HUES48 (cell line): Measurements from ENCODE around the gene CARS2.

Source experiments
- H3K27ac ChIP-seq: one replicate; pipeline ENCODE4 v1.7.0; 2013; ENCODE audit warnings: low read depth, low read length, inconsistent platforms
- H3K27me3 ChIP-seq: 2 replicates; pipeline ENCODE4 v1.6.1; 2013; ENCODE audit warnings: mild to moderate bottlenecking, low read length; ENCODE audit not compliant: control insufficient read depth, insufficient read depth
- H3K36me3 ChIP-seq: 2 replicates; pipeline ENCODE4 v1.6.1; 2013; ENCODE audit warnings: low read length; ENCODE audit not compliant: control insufficient read depth, insufficient read depth
- H3K4me1 ChIP-seq: 2 replicates; pipeline ENCODE4 v1.6.1; 2013; ENCODE audit warnings: mild to moderate bottlenecking, low read length; ENCODE audit not compliant: control insufficient read depth, insufficient read depth
- H3K4me3 ChIP-seq: 2 replicates; pipeline ENCODE4 v1.5.1; 2013; ENCODE audit warnings: mild to moderate bottlenecking, low read depth, low read length
- H3K9ac ChIP-seq: 2 replicates; pipeline ENCODE4 v1.6.1; 2013; ENCODE audit warnings: mild to moderate bottlenecking, low read depth, low read length, moderate library complexity
- H3K9me3 ChIP-seq: 2 replicates; pipeline ENCODE4 v1.6.1; 2013; ENCODE audit warnings: low read length; ENCODE audit not compliant: control insufficient read depth, insufficient read depth

CARS2 gene

DNA sequence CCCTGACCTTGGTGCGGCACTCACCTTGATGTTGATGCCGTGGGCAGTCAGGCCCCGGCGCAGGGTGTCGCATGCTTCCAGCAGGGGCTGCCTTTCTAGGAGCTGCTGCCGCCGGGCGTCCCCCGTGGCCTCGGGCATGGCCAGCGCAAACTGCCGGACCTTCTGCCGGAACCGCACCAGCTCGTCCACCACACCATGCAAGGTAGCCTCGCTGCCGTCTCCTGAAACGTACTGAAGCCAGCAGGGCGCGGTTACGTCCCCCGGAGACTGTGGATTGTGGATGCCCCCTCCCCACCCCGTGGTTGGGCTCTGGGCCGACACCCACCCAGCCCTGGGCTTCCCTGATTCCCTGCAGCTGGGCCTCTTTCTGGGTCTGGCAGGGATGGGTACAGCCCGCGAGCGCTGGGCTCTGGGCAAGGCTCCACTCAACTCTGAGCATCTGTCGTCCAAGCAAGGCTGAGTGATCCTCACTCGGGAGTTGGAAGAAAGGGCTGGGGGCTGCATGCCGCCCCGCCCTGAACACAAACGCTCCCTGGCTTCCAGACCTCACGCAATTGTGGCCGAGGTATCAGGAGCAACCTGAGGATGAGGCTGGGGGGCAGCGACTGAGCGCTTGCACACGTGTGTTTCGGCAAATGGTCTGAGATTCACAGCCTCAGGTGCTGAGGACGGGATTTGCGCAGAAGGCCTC is 63.5 kb downstream of the CARS2 start:
- Histone ChIP-seq H3K27ac (no peak overlapping the region), H3K9ac (no peak overlapping the region), H3K4me1 (peaks cover 4% of the 10 kb centered on the region)

DNA sequence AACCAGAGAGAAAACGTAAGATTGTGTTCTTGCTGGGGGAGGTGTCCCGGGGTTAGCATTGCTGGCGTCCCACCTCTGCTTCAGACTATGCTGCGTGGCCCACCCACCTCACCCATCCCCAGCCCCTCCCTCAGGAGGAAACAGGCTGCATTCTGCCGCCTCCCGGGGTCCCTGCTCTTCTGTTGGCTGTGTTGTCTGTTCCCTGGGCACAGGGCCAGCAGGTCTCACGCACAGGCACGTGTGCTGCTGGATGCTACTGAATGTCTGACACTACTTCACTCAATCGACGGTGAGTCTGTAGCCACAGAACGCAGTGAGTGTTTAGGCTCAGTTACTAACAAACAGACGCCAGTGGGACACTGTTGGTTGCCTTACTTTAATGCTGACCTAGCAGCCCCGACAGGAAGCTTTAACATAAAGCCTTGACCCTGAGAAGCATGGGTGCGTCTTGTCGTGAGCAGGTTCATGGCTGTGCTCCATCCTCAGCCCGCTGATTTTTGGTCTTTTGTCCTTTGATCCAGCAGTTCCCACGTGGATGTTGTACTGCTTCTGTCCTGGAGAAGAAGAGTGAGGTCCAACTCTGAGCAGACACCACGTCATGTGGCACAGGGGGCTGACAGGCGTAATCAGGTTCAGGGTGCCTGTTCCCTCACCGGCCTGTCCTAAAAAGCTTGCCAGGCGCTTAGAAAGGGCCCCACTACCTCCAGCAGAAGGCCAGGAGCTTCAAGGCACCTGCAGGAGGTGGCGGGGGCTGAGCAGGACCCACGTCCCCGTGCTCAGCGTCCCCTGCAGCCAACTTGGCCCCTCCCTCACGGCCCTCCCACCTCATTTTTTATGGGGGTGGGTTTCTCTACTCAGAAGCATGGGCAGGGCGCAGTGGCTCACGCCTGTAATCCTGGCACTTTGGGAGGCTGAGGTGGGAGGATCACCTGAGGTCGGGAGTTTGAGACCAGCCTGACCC is 64.6 kb downstream of the CARS2 start:
- H3K36me3 ChIP-seq, result peaks cover 81% of the 10 kb centered on the region
- no peak overlapping the region for H3K27ac ChIP-seq
- no peak overlapping the region for H3K9ac ChIP-seq
- H3K4me3 ChIP-seq, result no peak overlapping the region
- H3K9me3 ChIP-seq, result no peaks in the 10 kb centered on the region
- peaks cover 4% of the 10 kb centered on the region for H3K4me1 ChIP-seq
- H3K27me3 ChIP-seq, result no peaks in the 10 kb centered on the region

More for the DNA sequence above, 63.5 kb downstream of the CARS2 start:
- H3K27me3 ChIP-seq, result no peaks in the 10 kb centered on the region
- H3K36me3 ChIP-seq, result peaks cover 70% of the 10 kb centered on the region
- no peak overlapping the region for H3K4me3 ChIP-seq
- no peaks in the 10 kb centered on the region for H3K9me3 ChIP-seq

DNA sequence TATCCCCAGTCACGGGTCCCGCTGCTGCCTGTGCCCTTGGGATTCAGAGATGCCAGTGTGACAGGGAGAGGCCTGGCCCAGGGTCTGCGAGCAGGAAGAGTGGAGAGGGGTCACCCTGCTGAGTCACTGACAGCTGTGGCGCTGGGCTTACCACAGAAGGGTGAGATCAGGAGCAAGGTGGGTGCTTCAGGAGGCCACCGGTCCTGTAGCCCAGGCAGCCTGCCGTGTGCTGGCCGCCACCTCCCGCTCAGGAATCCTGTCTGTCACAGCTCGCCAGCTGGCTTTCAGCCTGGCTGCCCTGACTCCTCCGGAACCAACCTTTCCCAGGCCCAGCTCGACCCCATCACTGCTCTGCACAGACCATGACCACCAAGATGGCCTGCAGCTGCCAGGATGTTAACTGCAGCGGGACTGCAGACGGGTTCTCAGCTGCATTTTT is 65.3 kb downstream of the CARS2 start:
- Histone ChIP-seq H3K36me3 (peaks cover 85% of the 10 kb centered on the region), H3K4me3 (no peak overlapping the region), H3K4me1 (peaks cover 4% of the 10 kb centered on the region), H3K27ac (no peak overlapping the region), H3K9ac (no peak overlapping the region), H3K9me3 (no peaks in the 10 kb centered on the region), H3K27me3 (no peaks in the 10 kb centered on the region)

DNA sequence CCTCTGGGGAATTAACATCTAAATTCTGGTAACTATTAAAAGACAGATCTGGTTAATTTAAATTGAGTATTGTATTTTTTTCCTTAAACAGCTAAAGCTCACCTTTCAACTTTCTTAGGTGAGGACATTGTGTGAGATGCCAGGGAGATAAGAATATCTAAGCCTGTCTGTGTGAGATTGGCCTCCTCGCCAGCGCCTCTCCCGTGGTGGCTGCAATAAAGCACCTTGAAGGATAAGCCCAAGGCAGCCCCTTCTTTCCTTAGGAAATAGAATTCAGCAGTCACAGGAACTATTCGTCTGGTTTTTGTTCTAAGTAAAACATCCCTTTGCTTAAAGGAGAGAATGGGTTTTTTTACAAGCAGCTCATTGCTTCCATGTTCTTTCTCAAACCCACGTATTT is 66.0 kb downstream of the CARS2 start:
- Histone ChIP-seq H3K36me3 (peaks cover 91% of the 10 kb centered on the region), H3K27ac (no peak overlapping the region), H3K4me3 (no peak overlapping the region), H3K9me3 (no peaks in the 10 kb centered on the region), H3K4me1 (peaks cover 4% of the 10 kb centered on the region; the same call in 1 of the 2 replicates), H3K27me3 (no peaks in the 10 kb centered on the region), H3K9ac (no peak overlapping the region)

DNA sequence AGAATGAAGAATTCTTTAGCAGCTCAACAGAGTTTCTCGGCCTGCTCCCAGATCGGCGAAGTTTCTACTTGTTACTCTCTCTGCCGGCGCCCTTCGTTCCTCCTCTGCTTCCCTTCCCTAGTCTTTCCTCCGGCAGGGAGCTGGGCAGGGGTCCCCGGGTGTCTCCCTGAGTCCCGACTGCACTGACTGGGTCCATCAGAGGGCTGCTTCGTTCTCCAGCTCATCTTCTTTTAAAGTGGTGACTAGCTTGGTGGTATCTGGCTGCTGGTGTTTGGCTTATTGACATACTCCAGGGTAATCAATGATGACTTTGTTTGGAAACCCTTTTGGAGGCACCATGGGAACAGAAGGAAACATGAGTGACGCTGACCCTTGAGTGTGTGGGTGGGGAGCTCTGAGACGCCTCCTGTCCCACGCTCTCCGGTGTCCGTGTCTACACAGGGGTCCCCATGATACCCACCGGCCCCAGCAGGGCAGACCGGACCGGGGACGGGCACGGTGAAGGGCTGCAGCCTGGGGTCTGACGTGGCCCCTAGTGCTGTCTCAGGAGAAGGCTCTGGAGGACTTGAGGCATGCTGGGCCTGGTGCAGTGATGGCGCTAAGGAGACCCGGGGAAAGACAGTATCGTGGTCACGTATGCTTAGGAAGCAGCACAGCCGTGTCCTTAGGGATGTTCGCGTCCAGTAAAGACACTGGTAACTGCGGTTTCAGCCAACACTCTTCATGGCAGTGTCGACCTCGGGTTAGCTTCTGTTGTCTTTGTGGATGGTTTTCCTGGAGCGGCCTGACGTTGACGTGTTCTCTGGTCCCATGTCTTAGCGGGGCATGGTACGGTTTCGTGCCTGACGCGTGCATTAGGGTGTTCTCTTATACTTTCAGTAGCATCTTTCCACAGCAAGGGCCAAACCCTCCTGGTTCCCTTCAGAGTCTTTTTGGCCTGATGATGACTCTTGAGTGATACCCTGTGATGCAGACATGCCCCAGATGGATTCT is 66.8 kb downstream of the CARS2 start:
- Histone ChIP-seq H3K27ac (no peak overlapping the region), H3K4me1 (no peaks in the 10 kb centered on the region), H3K9ac (no peak overlapping the region), H3K27me3 (no peaks in the 10 kb centered on the region), H3K4me3 (no peak overlapping the region), H3K36me3 (peaks cover 96% of the 10 kb centered on the region), H3K9me3 (no peaks in the 10 kb centered on the region)

DNA sequence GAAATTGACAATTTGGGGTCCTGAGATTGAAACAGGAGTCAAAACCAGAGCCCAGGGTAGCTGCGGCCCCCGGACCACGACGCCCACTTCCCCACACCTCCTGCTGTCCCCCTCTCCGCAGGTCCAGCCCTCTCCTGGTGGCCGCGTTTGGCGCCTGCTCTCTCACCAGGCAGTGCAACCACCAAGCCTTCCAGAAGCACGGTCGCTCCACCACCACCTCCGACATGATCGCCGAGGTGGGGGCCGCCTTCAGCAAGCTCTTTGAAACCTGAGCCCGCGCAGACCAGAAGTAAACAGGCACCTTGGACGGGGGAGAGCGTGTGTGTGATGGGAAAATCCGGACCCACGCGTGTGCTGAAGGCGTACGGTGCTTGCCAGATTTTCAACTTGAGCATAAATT is 67.7 kb downstream of the CARS2 start:
- Histone ChIP-seq H3K4me1 (no peaks in the 10 kb centered on the region), H3K9ac (no peak overlapping the region), H3K9me3 (no peaks in the 10 kb centered on the region), H3K36me3 (peaks cover 90% of the 10 kb centered on the region), H3K4me3 (no peak overlapping the region), H3K27me3 (no peaks in the 10 kb centered on the region), H3K27ac (no peak overlapping the region)

DNA sequence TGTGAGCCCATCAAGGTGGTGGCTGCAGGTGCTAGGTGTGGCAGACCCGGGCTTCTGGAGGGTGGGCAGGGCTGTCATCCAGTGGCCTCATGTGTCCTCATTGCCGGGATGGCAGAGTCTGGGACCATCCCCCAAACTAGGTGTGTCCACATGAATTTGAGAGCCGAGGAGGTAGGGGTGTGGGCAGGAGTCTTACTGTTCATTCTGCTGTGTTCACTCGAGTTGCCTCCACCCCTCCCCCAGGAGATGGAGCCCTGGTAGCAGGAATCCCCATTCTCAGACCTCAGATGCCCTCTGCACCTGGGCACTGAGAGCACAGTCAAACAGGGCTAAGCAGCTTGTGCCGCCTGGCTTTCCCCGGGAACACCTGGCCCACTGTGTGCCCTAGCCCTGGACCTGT is 68.2 kb downstream of the CARS2 start:
- peaks cover 85% of the 10 kb centered on the region for H3K36me3 ChIP-seq
- no peaks in the 10 kb centered on the region for H3K4me1 ChIP-seq
- H3K27me3 ChIP-seq, result no peaks in the 10 kb centered on the region
- no peaks in the 10 kb centered on the region for H3K9me3 ChIP-seq
- no peak overlapping the region for H3K4me3 ChIP-seq
- no peak overlapping the region for H3K9ac ChIP-seq
- H3K27ac ChIP-seq, result no peak overlapping the region

DNA sequence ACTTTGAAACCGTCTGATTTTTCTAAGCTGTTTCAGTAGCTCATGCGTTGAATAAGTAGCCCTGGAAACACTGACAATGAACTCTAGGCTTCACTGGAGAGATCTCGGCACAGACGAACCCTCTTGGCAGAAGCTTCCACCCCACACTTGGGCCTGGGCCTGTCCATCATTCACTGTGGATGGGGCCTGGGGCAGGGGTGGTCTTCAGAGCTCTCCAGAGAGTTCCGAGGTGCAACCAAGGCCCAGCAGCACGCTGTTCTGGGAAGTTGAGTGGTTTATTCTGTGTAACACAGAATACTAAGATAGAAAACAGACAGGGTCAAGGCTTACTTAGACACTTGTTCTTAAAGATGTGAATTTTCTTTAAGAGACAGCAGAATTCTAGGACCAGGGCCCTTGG is 68.6 kb downstream of the CARS2 start:
- Histone ChIP-seq H3K9ac (no peak overlapping the region), H3K27ac (no peak overlapping the region), H3K36me3 (peaks cover 81% of the 10 kb centered on the region), H3K4me1 (no peaks in the 10 kb centered on the region), H3K4me3 (no peak overlapping the region), H3K9me3 (no peaks in the 10 kb centered on the region), H3K27me3 (no peaks in the 10 kb centered on the region)

DNA sequence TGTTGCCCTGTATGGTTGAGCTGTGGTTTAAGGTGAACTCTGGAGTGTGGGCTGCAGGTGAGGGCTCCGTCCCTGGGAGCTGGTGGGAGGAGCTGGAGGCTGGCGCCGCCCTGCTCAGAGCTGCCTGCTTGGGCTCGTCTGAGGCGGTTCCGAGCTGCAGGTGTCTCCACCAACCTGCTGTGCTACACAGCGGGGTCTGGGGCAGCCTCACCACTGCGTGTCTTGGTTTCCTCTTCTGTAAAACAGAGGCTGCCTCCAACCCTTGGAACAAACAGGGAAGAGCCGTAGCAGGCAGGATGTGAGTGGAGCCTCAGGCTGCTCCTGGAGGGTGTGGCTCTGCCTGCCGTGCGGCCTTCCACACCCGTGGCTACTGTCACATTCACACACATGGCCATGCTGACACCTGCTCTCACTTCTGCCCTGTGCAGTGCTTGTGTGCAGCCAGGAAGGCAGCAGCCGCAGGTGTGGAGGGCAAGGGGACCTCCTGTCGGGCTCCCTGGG is 69.2 kb downstream of the CARS2 start:
- no peak overlapping the region for H3K27ac ChIP-seq
- H3K27me3 ChIP-seq, result no peaks in the 10 kb centered on the region
- no peaks in the 10 kb centered on the region for H3K9me3 ChIP-seq
- H3K36me3 ChIP-seq, result peaks cover 77% of the 10 kb centered on the region
- no peaks in the 10 kb centered on the region for H3K4me1 ChIP-seq
- no peak overlapping the region for H3K9ac ChIP-seq
- no peak overlapping the region for H3K4me3 ChIP-seq

DNA sequence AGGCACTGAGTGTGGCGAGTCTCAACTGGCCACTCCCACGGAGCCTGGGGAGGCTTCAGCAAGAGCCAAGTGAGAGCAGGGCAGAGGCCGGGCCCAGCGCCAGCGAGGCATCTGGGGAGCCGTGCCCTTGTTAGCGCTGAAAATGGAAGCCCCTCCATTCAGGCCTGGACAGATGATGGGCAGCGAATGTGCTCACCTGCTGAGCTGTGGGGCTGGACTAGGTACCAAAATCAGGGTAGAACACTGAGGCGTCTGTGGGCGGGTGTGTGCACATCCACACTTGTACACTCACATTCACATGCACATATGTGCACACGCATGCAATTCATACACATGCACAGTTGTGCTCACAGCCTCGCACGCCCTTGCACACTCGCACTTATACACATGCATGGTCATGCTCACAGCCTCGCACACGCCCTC is 69.9 kb downstream of the CARS2 start:
- no peaks in the 10 kb centered on the region for H3K4me1 ChIP-seq
- H3K36me3 ChIP-seq, result peaks cover 77% of the 10 kb centered on the region
- H3K27ac ChIP-seq, result no peak overlapping the region
- no peaks in the 10 kb centered on the region for H3K9me3 ChIP-seq
- H3K4me3 ChIP-seq, result no peak overlapping the region
- no peaks in the 10 kb centered on the region for H3K27me3 ChIP-seq
- H3K9ac ChIP-seq, result no peak overlapping the region
